K562 (cell line): ENCODE data around the gene CLASP1. TPM values are rescaled to one million over a fixed set of nuclear protein-coding genes. Genes with fewer than 3 reads are reported as not detected.

ENCODE experiments used
- ADNP ChIP-seq: fragments of 200-800 bp; sonication (Bioruptor generic); IDR thresholded peaks from 2 replicates; pipeline ENCODE4 v1.6.1; 2016; ENCODE audit warnings: missing genetic modification characterization, missing compliant biosample characterization
- ARID1B ChIP-seq: fragments of 450-650 bp; IDR thresholded peaks from 2 replicates; pipeline ENCODE4 v1.6.1; 2016; ENCODE audit warnings: antibody characterized with exemption, mild to moderate bottlenecking, inconsistent platforms
- ATF7 ChIP-seq: fragments of 450-650 bp; IDR thresholded peaks from 2 replicates; pipeline ENCODE4 v1.7.1; 2014; ENCODE audit warnings: mild to moderate bottlenecking, moderate library complexity
- CBFA2T2 ChIP-seq: fragments of 450-650 bp; conservative IDR thresholded peaks from 2 replicates; pipeline ENCODE4 v1.6.1; 2017; ENCODE audit warnings: mild to moderate bottlenecking
- CBFA2T3 ChIP-seq: fragments of 450-650 bp; IDR thresholded peaks from 2 replicates; pipeline ENCODE4 v1.6.1; 2017
- CCNT2 ChIP-seq: IDR thresholded peaks from 2 replicates; pipeline ENCODE4 v1.6.1; 2011; ENCODE audit warnings: borderline replicate concordance, low read depth, mild to moderate bottlenecking, moderate library complexity, mixed read lengths, low read length; ENCODE audit not compliant: insufficient read length; ENCODE audit errors: extremely low read depth
- DPF2 ChIP-seq: fragments of 450-650 bp; IDR thresholded peaks from 2 replicates; pipeline ENCODE4 v1.6.1; 2016
- EGR1 ChIP-seq: fragments of 450-650 bp; conservative IDR thresholded peaks from 2 replicates; pipeline ENCODE4 v1.6.1; 2017; ENCODE audit warnings: mild to moderate bottlenecking
- EP300 ChIP-seq: IDR thresholded peaks from 2 replicates; pipeline ENCODE4 v1.6.1; 2012; ENCODE audit warnings: low read length, improper control_type of control experiment
- FOXA1 ChIP-seq: fragments of 450-650 bp; IDR thresholded peaks from 2 replicates; pipeline ENCODE4 v1.6.1; 2016; ENCODE audit warnings: mild to moderate bottlenecking, borderline replicate concordance
- FOXM1 ChIP-seq, 2 experiments: fragments of 450-650 bp in 1 of 2; sonication (generic) in 1 of 2; formaldehyde crosslinking in 1 of 2; IDR thresholded peaks; 2 replicates each; pipeline versions ENCODE4 v1.6.1 to v1.9.0; 2017 to 2022; ENCODE audit warnings: low read depth in 2 of 2, mild to moderate bottlenecking in 2 of 2, missing genetic modification reagents in 1 of 2, moderate library complexity in 1 of 2
- KAT7 ChIP-seq: sonication (generic); formaldehyde crosslinking; IDR thresholded peaks from 2 replicates; pipeline ENCODE4 v1.8.0; 2022; ENCODE audit warnings: missing genetic modification reagents, mild to moderate bottlenecking, borderline replicate concordance
- LCOR ChIP-seq: sonication (generic); formaldehyde crosslinking; IDR thresholded peaks from 2 replicates; pipeline ENCODE4 v1.8.0; 2022; ENCODE audit warnings: mild to moderate bottlenecking, missing genetic modification reagents
- MTA1 ChIP-seq: fragments of 450-650 bp; IDR thresholded peaks from 2 replicates; pipeline ENCODE4 v1.6.1; 2017; ENCODE audit warnings: borderline replicate concordance
- MTA2 ChIP-seq: fragments of 450-650 bp; IDR thresholded peaks from 2 replicates; pipeline ENCODE4 v1.6.1; 2016; ENCODE audit warnings: low read depth
- NCOR1 ChIP-seq: fragments of 450-650 bp; IDR thresholded peaks from 2 replicates; pipeline ENCODE4 v1.6.1; 2016; ENCODE audit warnings: mild to moderate bottlenecking, moderate library complexity
- NR4A1 ChIP-seq, 2 experiments: fragments of 250-450 bp in 1 of 2; fragments of 450-650 bp in 1 of 2; sonication (Bioruptor Pico) in 1 of 2; IDR thresholded peaks; 2 replicates each; pipeline versions ENCODE4 v1.4.0 to v1.6.1; 2016 to 2020; ENCODE audit warnings: mild to moderate bottlenecking in 2 of 2, missing compliant biosample characterization in 1 of 2, missing genetic modification characterization in 1 of 2, moderate library complexity in 1 of 2
- SMARCE1 ChIP-seq: fragments of 450-650 bp; IDR thresholded peaks from 2 replicates; pipeline ENCODE4 v1.7.1; 2016; ENCODE audit warnings: mild to moderate bottlenecking
- ZNF316 ChIP-seq: fragments of 450-650 bp; IDR thresholded peaks from 2 replicates; pipeline ENCODE4 v1.6.1; 2016
- ZNF583 ChIP-seq: fragments of 250-450 bp; sonication (Bioruptor Pico); IDR thresholded peaks from 2 replicates; pipeline ENCODE4 v1.4.0; 2020
- ZNF696 ChIP-seq: fragments of 250-450 bp; sonication (Bioruptor Pico); conservative IDR thresholded peaks from 2 replicates; pipeline ENCODE4 v1.4.0; 2020; ENCODE audit warnings: mild to moderate bottlenecking, moderate library complexity
- ZNF717 ChIP-seq: fragments of 250-450 bp; sonication (Bioruptor Pico); IDR thresholded peaks from 2 replicates; pipeline ENCODE4 v1.5.0; 2021
- polyA plus RNA-seq, 8 experiments: library from polyadenylated mRNA; depleted of rRNA in 4 of 8; stranded (reverse) in 5 of 8; unstranded in 3 of 8; fragments of >200 nt; fragmentation: Nextera tagmentation in 2 of 8; fragmentation: Illumina TruSeq in 1 of 8; extraction: Ambion mirVana in 2 of 8; extraction: Trizol in 1 of 8; gene quantifications; 2 replicates each; pipeline versions ENCODE4 v1.2.1 to v1.2.3, GENCODE V29; 2011 to 2014; ENCODE audit warnings: inconsistent platforms in 1 of 8, missing spikeins in 1 of 8
- total RNA-seq, 7 experiments: library from RNA; depleted of rRNA in 6 of 7; stranded (reverse); fragments of >200 nt in 6 of 7; fragmentation: Illumina TruSeq in 2 of 7; extraction: Trizol in 2 of 7; gene quantifications; 2 replicates each; pipeline versions ENCODE4 v1.2.1 to v1.2.3, GENCODE V29; 2011 to 2021; ENCODE audit warnings: low replicate concordance in 1 of 7
- TF ChIP-seq, protein P1 (sequence below): fragments of 250-450 bp; sonication (Bioruptor Pico); IDR thresholded peaks from 2 replicates; pipeline ENCODE4 v1.5.0; 2021
- TF ChIP-seq, protein P2 (sequence below): fragments of 450-650 bp; IDR thresholded peaks from 2 replicates; pipeline ENCODE4 v1.6.1; 2018; ENCODE audit warnings: mild to moderate bottlenecking, low read depth; ENCODE audit not compliant: partially characterized antibody
- TF ChIP-seq, protein P3 (sequence below): fragments of 250-450 bp; sonication (Bioruptor Pico); IDR thresholded peaks from 2 replicates; pipeline ENCODE4 v1.5.1; 2021; ENCODE audit warnings: mild to moderate bottlenecking
- TF ChIP-seq, protein P4 (sequence below): fragments of 250-450 bp; sonication (Bioruptor Pico); IDR thresholded peaks from 2 replicates; pipeline ENCODE4 v1.5.0; 2020; ENCODE audit warnings: mild to moderate bottlenecking, borderline replicate concordance

The CLASP1 gene
- total and polyA plus RNA-seq, 9 of the 15 experiments (the other 6 are each of a cell fraction or from before 2014, with no cell fraction given): 1.7 to 40.3 (median 20.7) TPM

DNA sequence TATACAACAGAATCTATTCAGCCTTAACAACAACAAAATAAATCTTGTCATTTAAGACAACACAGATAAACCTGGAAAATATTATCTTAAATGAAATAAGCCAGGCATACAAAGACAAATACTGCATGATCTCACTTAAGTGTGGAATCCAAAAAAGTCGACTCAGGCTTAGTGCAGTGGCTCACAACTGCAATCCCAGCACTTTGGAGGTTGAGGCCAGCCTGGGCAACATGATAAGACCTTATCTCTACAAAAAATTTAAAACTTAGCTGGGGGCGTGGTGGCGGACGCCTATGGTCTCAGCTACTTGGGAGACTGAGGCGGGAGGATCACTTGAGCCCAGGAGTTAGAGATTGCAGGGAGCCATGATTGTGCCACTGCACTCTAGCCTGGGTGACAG, 193.8 kb downstream of the CLASP1 start (continued):
- no peak for TF ChIP-seq LCOR (CRISPR knock-in tag)
- TF ChIP-seq ATF7: peak; percentile 34; the same call in 1 of the 2 replicates
- 0 out of 2 replicates have a peak, but pooled peaks have one; percentile 34 for TF ChIP-seq FOXM1 (IDR thresholded peaks at IDR 0.05; ENCODE audit: low read depth)
- no peak for TF ChIP-seq FOXM1 (CRISPR knock-in tag; IDR thresholded peaks at IDR 0.05; ENCODE audit: low read depth)
- no peak for TF ChIP-seq ZNF696 (CRISPR knock-in tag)
- TF ChIP-seq CCNT2: peak; percentile 29
- no peak for TF ChIP-seq FOXA1
- TF ChIP-seq CBFA2T3: peak; percentile 75
- TF ChIP-seq MTA2: peak; percentile 36; the same call in 1 of the 2 replicates
- TF ChIP-seq, protein P1, sequence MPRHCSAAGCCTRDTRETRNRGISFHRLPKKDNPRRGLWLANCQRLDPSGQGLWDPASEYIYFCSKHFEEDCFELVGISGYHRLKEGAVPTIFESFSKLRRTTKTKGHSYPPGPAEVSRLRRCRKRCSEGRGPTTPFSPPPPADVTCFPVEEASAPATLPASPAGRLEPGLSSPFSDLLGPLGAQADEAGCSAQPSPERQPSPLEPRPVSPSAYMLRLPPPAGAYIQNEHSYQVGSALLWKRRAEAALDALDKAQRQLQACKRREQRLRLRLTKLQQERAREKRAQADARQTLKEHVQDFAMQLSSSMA (CRISPR knock-in tag): no peak
- TF ChIP-seq, protein P2, sequence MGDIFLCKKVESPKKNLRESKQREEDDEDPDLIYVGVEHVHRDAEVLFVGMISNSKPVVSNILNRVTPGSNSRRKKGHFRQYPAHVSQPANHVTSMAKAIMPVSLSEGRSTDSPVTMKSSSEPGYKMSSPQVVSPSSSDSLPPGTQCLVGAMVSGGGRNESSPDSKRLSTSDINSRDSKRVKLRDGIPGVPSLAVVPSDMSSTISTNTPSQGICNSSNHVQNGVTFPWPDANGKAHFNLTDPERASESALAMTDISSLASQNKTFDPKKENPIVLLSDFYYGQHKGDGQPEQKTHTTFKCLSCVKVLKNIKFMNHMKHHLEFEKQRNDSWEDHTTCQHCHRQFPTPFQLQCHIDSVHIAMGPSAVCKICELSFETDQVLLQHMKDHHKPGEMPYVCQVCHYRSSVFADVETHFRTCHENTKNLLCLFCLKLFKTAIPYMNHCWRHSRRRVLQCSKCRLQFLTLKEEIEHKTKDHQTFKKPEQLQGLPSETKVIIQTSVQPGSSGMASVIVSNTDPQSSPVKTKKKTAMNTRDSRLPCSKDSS: no peak
- TF ChIP-seq EP300: peak; percentile 43; the same call in 1 of the 2 replicates
- TF ChIP-seq KAT7 (CRISPR knock-in tag): no peak
- peak; percentile 46; the same call in 1 of the 2 replicates for TF ChIP-seq CBFA2T2
- TF ChIP-seq ADNP (tag): 0 out of 2 replicates have a peak, but pooled peaks have one; percentile 53
- TF ChIP-seq, protein P3, sequence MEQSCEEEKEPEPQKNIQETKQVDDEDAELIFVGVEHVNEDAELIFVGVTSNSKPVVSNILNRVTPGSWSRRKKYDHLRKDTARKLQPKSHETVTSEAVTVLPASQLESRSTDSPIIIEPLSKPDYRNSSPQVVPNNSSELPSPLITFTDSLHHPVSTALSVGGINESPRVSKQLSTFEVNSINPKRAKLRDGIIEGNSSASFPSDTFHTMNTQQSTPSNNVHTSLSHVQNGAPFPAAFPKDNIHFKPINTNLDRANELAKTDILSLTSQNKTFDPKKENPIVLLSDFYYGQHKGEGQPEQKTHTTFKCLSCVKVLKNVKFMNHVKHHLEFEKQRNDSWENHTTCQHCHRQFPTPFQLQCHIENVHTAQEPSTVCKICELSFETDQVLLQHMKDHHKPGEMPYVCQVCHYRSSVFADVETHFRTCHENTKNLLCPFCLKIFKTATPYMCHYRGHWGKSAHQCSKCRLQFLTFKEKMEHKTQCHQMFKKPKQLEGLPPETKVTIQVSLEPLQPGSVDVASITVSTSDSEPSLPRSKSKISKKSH (CRISPR knock-in tag): no peak
- TF ChIP-seq DPF2: peak; percentile 44; the same call in 1 of the 2 replicates
- TF ChIP-seq, protein P4, sequence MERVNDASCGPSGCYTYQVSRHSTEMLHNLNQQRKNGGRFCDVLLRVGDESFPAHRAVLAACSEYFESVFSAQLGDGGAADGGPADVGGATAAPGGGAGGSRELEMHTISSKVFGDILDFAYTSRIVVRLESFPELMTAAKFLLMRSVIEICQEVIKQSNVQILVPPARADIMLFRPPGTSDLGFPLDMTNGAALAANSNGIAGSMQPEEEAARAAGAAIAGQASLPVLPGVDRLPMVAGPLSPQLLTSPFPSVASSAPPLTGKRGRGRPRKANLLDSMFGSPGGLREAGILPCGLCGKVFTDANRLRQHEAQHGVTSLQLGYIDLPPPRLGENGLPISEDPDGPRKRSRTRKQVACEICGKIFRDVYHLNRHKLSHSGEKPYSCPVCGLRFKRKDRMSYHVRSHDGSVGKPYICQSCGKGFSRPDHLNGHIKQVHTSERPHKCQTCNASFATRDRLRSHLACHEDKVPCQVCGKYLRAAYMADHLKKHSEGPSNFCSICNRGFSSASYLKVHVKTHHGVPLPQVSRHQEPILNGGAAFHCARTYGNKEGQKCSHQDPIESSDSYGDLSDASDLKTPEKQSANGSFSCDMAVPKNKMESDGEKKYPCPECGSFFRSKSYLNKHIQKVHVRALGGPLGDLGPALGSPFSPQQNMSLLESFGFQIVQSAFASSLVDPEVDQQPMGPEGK: no peak
- no peak for TF ChIP-seq ZNF583
- TF ChIP-seq ZNF717 (CRISPR knock-in tag): no peak
- TF ChIP-seq NCOR1: peak; percentile 22; the same call in 1 of the 2 replicates
- TF ChIP-seq EGR1: no peak
- TF ChIP-seq SMARCE1: peak; percentile 67; the same call in 1 of the 2 replicates
- 0 out of 2 replicates have a peak, but pooled peaks have one; percentile 9 for TF ChIP-seq ZNF316
- TF ChIP-seq NR4A1 (CRISPR knock-in tag; IDR thresholded peaks at IDR 0.05): no peak
- TF ChIP-seq NR4A1 (tag; IDR thresholded peaks at IDR 0.05): no peak
- 0 out of 2 replicates have a peak, but pooled peaks have one; percentile 38 for TF ChIP-seq MTA1
- peak; percentile 86 for TF ChIP-seq ARID1B
